GM18498 (cell line): Measurements from ENCODE around the gene PEX19.

Experiments used
- ATAC-seq: cut with Tn5 transposase; IDR thresholded peaks from one replicate; pipeline ENCODE4 v1.9.1; 2021; ENCODE audit warnings: mild to moderate bottlenecking, moderate library complexity; ENCODE audit not compliant: unreplicated experiment

Gene PEX19

GRCh38 chr1:160277987-160278386 is 6.9 kb downstream of the PEX19 start:
- ATAC-seq: no peak

GRCh38 chr1:160277330-160277729 is 7.6 kb downstream of the PEX19 start:
- ATAC-seq: no peak

GRCh38 chr1:160271025-160271424 is 13.9 kb downstream of the PEX19 start:
- no peak for ATAC-seq

- ATAC-seq: no peak
These were observed 17.5 kb downstream of the PEX19 start for GRCh38 chr1:160267284-160267991.

GRCh38 chr1:160264795-160265307 is 20.1 kb downstream of the PEX19 start:
- no peak for ATAC-seq

GRCh38 chr1:160261893-160262794 is 22.8 kb downstream of the PEX19 start, which contains the start of gene DCAF8:
Gene DCAF8, minus strand, starts transcription at chr1:160262549. Its CDS starts 18,541 bp downstream, at chr1:160244008.
- ATAC-seq: peak; percentile 88

- ATAC-seq: peak; percentile 34
These were observed 23.4 kb downstream of the PEX19 start for GRCh38 chr1:160261556-160261892.

- ATAC-seq: no peak
These were observed 24.2 kb downstream of the PEX19 start for GRCh38 chr1:160260406-160261382.

- ATAC-seq: no peak
These were observed 26.6 kb downstream of the PEX19 start for GRCh38 chr1:160258177-160258798.

GRCh38 chr1:160257411-160258015 is 27.4 kb downstream of the PEX19 start:
- ATAC-seq: no peak

GRCh38 chr1:160256396-160257046 is 28.4 kb downstream of the PEX19 start:
- no peak for ATAC-seq

GRCh38 chr1:160255781-160256300 is 29.1 kb downstream of the PEX19 start:
- ATAC-seq: no peak

- no peak for ATAC-seq
These were observed 33.0 kb downstream of the PEX19 start for GRCh38 chr1:160251687-160252526.

- ATAC-seq: no peak
These were observed 33.9 kb downstream of the PEX19 start for GRCh38 chr1:160251011-160251410.

- no peak for ATAC-seq
These were observed 37.9 kb downstream of the PEX19 start for GRCh38 chr1:160247053-160247452.

- ATAC-seq: no peak
These were observed 39.5 kb downstream of the PEX19 start for GRCh38 chr1:160245434-160245833.

GRCh38 chr1:160244209-160244608 is 40.7 kb downstream of the PEX19 start:
- no peak for ATAC-seq

- no peak for ATAC-seq
These were observed 41.2 kb downstream of the PEX19 start for GRCh38 chr1:160243767-160244166.
